Occipital lobe (tissue), 2 donors: ENCODE results near the gene SLC37A2. TPM values are rescaled to one million over a fixed set of nuclear protein-coding genes. Genes with fewer than 3 reads are reported as not detected.
"Not testable (repeated sequence)": the region's sequence is repeated elsewhere in the genome, so short reads cannot be mapped to it uniquely, and the experiment has no call there.

Experiments
- DNase-seq: peaks from one replicate; lab custom pipeline; 2025; lab: John Stamatoyannopoulos, UW
- total RNA-seq: library from RNA; depleted of rRNA; stranded (reverse); fragments of >200 nt; gene quantifications from one replicate; pipeline ENCODE4 v1.2.3, GENCODE V29; 2014

The SLC37A2 gene
- total RNA-seq, result 3.4 TPM

DNA sequence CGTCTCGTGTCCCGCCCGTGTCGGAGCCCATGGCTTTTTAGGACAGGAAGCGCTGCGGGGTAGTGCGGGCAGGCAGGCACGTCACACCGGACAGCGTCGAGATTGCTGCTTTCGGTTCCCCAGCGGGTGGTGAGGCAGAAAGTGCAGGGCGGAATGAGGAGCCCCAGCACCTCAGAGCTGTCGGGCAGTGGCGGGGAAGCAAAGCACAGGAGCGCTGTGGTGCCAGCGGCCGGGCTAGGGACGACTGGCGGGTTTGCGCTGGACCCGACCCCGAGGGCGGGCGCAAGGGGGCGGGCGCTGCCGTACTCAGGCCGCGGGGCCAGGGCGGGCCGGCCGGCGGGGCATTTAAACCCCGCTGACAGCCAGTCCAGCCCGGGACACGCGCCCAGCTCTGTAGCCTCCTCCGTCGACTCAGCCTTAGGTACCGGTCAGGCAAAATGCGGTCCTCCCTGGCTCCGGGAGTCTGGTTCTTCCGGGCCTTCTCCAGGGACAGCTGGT lies at the start of gene SLC37A2:
TSS of gene SLC37A2 (plus strand) at position 375 of the 498 bp plus-strand sequence. CDS start at position 438, 63 bp downstream.
- no peak for DNase-seq

DNA sequence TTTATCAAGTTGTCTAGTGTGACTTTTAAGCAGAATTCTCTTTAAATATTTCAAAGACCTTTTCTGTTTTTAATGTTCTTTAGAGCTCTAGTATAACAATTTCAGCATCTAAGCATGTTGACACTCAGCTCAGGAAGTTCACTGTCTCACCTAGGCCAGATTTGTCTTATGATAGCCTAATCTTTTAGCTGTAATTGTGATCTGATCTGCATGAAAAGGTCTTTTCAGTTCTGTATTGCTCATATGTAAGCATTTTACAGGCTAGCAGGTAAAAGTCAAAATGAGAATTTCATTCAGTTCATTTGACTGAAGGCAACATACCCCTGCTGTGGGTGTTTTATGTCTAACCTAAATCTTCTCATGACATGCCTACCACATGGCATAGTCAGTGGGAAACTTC lies 46.7 kb upstream of the SLC37A2 start:
- no peak for DNase-seq

DNA sequence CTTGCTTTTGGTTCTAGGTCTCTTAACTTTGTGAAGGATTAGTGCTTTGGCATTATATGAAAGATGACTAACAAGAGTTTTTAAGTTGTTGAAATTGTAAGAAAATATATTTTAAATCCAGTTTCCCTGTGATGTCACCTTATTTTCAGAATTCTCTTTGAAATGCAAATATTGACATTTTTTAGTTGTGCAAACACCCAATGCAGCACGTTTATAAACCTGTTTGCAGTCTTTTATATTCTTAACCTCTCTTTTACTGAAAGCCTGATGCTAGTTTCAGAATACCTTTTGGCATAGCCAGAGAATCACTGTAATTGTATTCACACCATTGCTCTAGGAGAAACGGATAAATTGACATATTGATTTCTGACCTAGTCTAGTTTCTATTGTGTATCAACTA lies 42.8 kb upstream of the SLC37A2 start:
- DNase-seq, result no peak

DNA sequence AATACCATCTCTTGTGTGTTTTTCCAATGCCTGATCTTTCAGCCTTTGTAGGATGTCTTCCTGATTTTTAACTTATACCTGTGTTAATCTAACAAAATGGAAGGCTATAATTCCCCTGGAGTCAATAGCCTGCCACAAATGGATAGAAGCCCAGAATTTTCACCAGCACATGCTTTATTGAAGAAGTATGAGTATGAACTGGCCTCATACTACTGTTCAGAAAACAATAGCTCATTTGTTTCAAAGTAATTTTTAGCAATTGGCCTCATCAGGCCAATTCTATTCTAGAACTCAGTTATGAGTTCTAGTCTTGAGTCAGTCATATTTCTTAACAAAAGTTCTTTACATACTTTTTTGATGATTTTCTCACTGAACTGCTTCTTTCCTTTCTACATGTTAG lies 40.6 kb upstream of the SLC37A2 start:
- no peak for DNase-seq

DNA sequence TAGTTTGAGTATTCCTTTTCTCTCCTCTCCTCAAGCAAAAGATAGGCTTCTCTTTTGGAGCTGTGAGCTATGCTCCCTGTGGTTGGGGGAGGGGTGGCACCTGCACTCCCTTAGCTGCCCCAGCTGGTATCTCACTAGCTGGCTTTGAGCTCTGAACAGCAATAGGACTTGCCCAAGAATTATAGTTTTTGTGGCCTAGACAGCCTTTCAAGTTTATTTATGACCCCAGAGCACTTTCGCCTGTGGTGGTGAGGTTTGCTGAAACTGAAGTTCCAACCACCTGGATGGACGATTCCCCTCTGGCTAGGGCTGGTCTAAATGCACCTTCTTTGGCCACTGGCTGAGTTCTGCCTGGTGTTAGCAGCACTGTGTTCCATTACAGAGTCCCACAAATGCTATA lies 37.1 kb upstream of the SLC37A2 start:
- DNase-seq, result no peak

DNA sequence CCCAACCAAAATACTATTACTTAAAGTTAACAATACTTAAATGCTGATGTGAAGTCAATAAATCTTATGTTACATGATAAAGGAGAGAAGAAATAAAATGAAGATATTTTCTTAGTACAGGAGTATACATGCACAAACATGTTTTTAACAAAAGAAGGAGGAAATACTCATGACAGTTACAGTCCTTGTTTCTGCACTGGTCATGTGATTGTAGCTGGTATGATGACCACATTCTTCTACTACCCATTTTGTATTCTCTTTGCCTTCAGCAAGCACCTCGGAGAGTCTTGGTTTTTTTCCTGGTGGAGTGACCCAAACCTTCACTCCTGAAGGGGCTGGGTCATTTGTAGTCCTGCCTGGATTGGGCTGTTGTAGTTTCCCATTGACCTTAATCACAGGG lies 33.7 kb upstream of the SLC37A2 start:
- not testable (repeated sequence) for DNase-seq

DNA sequence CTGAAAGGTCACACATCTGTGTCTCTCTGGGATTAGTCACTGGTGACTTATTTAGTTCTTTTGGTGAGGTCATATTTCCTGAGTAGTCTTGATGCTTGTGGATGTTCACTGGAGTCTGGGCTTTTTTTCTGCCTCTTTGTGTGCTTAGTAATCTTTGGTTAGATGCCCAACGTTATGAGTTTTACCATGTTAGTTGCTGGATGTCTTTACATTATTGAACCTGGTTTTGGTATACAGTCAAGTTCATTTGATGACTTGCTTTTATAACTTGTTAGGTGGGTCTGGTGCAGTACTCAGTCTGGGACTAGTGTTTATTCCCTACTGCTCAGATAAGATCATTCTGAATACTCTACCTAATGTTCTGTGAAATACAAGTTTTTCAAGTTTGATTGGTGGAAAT lies 26.2 kb upstream of the SLC37A2 start:
- DNase-seq, result no peak

DNA sequence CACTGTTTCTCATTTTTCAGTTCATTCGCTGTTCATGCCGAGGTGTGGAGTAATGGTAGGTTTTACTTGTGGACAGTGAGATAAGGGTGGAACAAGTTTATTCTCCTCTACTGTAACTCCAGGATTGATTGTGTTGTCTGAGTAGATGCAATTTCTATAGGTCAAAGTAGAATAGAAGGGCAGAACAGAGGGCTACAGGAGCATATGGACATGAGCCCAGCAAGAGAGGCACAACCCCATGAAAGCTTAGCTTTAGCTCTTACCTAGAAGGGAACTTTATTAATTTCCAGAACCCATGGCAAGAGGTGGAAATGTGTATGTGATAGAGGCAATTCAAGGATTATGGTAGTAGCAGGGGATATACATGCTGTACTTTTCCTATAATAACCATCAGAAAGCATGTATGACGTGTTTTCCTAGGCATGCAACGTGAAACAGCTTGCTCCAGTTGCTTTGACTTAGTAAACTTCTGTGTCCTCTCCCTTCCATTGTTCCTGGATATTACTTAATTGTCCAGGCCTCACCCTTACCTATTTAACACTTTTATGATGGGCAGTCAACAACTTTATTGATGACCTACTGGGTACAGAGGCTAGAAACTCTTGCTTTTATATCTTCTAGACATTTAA lies 13.8 kb upstream of the SLC37A2 start:
- DNase-seq, result no peak

DNA sequence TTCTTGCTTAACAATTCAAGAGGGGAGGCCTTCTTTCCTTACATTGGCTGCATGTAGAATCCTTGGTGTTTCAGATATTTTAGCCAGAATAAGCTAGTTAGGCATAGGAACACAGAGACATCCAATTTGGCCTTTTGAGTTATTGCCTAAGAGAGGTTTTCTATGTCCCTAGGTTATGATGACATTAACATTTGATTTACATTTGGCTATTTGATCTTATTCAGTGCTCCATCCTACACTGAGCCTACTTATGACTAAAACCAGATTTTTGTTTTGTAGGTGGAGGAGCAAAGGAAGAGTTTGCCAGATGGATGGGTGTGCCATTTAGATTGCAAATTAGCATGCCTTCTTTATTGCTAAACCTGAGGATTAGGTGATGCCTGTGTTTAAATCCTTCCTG lies 11.1 kb upstream of the SLC37A2 start:
- DNase-seq, result no peak

DNA sequence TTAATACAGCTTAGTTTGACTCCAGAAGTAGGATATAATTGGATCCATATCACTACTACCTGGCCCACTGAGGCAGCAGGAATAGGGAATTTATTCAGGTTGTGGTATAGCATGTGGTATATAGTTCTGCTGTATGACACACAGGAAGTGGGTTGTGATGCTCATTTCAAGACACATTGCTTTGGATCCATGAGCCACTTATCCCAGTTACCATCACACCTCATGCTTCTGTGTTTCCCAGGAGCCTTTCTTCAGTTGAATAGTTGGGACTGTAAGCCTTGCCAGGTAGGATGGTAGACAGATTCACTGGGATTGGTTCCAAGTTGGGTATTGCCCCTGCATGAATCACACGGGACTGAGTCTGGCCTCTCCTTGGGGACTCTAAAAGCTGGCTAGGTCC lies 9.9 kb upstream of the SLC37A2 start:
- DNase-seq, result no peak

DNA sequence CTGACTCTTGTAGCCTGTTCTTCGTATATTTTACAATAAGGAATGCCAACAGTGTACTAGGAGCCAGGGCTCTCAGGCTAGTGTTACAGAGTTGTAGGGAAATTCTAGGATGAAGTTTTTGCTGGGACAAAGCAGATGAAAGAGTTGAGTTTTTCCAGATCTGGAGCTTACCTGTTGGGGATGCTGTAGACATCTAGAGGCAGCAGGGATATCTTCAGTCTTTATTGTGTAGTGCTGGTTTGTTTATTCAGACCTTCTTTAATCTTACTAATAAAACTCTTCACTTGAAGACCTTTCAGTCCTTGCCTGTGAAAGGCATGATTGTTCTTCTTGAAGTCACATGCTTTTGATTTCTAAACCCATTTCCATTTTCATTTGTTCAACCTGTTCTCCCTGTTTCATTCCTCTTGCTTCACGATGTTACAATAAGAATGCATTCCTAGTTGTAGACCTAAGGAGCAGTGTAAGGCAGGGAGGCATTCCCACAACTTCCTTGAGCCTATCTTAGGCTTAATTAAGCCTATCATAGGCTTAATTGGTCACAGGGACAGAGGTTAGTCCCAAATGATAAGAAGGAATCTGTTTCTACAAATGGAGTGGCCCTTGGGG lies 7.9 kb upstream of the SLC37A2 start:
- no peak for DNase-seq

DNA sequence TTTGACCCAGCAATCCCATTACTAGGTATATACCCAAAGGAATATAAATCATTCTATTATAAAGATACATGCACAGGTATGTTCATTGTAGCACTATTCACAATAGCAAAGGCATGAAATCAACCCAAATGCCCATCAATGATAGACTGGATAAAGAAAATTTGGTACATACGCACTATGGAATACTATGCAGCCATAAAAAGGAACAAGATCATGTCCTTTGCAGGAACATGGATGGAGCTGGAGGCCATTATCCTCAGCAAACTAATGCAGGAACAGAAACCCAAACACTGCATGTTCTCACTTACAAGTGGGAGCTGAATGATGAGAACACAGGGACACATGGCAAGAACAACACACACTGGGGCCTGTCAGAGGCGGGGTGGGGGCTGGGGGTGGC lies 7.0 kb upstream of the SLC37A2 start:
- DNase-seq, result not testable (repeated sequence)

DNA sequence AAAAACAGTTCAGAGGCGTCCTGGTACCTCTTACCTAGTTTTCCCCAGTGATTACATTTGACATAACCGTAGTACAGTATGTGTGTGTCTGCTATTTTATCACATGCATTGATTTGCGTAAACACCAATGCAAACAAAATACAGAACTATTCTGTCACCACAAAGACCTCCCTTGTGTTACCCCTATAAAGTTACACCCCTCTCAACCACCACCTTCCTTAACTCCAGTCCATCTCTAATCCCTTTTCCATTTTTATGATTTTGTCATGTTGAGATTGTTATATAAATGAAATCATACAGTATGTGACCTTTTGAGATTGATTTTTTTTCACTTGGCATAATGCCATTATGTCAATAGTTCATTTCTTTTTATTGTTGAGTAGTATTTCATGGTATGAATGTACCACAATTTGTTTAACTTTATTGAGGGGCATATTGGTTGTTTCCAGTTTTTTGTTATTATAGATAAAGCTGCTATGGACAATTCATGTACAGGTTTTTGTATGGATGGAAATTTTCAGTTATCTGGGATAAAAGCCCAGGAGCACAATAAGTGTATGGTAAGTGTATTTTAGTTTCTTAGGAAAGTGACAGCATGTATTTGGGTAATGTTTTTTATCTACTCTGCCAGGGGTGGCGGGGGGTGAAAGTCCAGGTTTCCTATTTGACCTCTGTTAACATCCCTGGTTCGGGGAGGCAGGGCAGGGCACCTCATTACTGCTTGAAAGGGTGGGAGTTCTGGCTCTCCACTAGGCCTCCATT lies 6.0 kb upstream of the SLC37A2 start:
- no peak for DNase-seq

DNA sequence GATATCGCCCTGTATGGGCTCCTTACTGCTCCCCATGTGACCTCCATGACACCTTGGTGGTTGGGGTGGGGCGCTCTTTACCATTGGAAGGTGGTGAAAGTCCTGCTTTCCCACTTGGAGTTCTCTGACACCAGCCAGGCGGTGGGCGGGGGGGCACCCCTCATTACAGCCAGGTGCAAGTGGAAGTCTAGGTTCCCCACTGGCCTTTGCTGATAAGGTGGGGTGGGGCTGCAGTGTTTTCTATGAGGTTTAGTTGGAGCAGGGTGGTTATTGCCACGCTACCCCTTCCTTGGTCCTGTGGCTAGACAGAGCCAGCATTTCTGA lies 5.5 kb upstream of the SLC37A2 start:
- DNase-seq, result no peak

DNA sequence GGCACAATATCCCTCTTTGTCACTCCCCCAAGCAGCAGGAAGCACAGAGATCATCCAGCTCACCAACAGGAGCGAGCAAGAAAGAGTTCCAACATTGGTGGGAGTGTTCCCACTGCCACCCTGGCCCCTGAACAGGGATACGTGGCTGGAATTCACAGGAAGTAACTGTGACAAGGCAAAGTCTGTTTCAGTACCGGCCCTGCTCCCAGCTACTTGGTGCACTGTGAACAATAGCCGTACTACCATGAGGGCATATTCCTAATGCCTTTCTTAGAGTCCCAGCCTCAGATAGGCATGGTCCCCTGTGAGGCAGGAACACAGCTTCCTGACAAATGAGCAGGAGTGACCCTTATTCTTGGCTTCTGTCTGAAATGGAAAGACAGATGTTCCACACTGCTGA lies 1.8 kb upstream of the SLC37A2 start:
- no peak for DNase-seq

DNA sequence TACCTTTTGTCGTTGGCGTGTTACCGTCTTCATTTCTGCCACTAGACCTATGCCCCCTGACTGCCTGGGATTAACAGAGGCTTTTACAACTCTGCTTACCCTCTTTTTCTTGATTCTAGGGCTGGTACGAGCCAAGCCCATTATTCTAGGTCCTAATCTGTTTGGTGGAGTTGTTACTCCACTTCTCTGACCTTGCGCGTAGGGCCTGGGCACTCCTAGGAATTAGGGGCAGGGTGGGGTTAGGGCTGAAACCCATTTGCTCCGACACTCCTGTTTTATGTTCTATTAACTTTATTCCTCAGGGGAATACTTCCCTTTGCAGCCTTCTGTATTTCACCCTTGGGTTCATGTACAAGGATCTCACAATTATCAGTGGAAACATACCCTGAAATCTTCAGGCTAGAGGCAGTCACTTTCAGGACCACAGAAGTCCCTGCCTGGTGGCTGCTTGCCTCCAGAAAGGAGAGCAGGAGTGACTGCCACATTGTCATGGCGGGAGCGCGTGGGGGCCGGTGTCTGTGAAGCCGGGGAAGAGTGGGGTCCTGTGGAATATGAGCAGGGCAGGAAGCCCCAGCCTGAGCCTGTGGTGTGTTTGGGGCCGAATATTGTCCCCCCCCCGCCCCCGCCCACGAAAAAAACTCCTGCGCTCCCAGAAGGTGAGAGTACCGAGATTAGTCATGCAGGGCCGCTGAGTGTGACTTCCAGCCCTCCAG lies 731 bp upstream of the SLC37A2 start:
- DNase-seq, result no peak

DNA sequence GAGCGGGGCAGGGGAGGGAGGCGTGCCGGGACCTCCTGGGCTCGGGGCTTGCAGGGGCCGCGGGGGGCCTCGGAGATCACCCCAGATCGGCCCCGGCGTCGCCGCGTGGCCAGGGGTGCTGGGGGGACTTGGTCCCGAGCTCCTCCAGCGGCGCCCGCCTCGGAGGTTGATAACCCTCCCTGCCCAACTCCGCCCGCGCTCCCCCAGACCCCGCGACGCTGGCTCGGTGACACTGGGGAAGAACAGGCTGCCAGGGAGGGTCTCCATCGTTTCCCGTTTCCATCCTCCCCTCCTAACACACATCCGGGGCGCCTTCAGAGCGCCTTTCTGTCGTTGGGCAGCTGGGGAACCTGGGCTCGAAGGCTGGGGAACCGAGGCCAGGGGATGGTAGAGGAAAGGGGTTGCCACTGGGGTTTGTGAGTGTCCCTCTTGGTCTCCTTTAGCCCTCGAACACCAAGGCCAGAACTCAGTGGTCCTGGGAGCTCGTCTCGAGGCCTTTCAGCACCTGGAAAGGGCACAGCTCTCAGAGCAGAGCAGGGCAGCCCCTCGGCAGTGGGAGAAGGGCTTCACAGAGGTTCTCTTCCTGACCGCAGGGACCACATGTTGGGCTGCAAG lies 431 bp downstream of the SLC37A2 start:
- DNase-seq, result no peak

DNA sequence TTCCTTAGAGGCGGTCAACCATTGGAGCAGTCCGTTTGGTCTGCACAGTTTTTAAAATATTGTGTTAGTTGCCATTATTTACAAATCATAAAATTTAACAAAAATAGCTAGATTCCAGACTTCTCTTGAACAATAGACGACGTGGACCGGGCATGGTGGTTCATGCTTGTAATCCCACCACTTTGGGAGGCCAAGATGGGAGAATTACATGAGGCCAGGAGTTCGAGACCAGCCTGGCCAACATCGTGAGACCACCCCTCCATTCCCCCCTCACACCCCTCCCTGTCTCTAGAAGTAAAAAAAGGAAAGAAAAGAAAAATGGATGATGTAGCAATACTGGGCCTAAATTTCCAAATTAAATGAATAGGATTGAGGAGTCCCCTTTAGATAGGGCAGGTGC lies 965 bp downstream of the SLC37A2 start:
- DNase-seq, result no peak

DNA sequence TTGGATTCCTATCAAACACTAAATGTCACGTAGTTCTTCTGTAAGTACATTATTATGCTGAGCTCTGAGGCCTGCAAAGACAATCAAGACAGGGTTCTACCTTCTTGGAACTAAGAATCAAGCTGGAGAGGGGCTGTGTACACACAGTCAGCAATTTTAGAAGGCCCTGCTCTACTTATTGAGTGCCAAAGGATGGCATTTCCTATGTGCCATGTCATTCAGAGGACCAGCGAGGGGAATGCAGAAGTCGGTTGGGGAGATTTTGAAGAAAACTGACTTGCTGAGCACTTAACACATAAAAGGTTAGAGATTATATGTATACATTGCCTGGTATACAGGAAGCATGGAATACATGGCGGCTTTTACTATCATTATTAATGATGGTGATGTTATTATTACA lies 5.3 kb downstream of the SLC37A2 start:
- no peak for DNase-seq

DNA sequence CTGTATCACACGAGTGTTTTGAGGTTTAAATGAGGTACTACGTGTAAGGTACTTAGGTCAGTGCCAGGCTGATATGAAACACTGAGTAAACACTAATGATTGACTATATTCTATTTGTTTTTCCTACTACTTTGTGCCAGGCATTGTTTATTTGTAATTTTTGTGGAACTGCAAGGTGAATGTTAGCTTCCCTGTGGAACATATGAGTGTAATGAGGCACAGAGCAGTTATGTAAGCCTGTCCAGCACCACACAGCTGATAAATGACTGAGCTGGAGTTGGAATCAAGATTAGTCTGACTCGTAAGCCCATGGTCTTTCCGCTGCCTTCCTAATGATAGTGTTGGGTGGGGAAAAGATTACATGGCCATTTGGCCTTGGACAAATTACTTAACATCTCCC lies 5.9 kb downstream of the SLC37A2 start:
- no peak for DNase-seq

DNA sequence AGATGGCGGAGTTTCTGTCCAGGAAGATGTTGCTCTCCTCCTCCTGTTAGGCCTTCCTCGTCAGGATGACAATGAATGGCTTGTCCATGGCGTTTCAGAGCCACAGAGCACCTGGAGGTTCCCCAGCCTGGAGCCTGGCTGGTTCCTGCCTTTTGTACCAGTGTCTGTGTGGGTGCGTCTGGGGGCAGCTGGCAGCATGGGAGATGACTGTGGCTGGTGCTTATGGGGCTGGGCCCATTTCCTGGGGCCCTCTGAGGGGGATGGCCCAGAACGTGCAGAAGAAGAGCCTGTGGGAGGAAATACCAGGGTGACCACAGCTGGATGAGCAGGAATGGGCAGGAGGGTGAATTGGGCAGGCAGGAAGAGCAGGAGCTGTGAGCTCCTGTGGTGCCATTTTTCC lies 6.7 kb downstream of the SLC37A2 start:
- no peak for DNase-seq
